MG63 (cell line): ENCODE results near the gene ANKHD1. TPM values are rescaled to one million over a fixed set of nuclear protein-coding genes. Genes with fewer than 3 reads are reported as not detected.
"Not testable (repeated sequence)": the region's sequence is repeated elsewhere in the genome, so short reads cannot be mapped to it uniquely, and the experiment has no call there.

Experiments used
- DNase-seq: peaks from one replicate; pipeline ENCODE4 v3.0.0-alpha.2; 2020
- H3K27me3 ChIP-seq: fragments of 250-450 bp; sonication (Bioruptor Pico); 2 replicates; pipeline ENCODE4 v1.5.1; 2020; ENCODE audit warnings: mild to moderate bottlenecking, moderate library complexity
- H3K36me3 ChIP-seq: fragments of 250-450 bp; sonication (Bioruptor Pico); 2 replicates; pipeline ENCODE4 v1.5.1; 2020; ENCODE audit warnings: mild to moderate bottlenecking, moderate library complexity
- H3K4me3 ChIP-seq: fragments of 250-450 bp; sonication (Bioruptor Pico); 2 replicates; pipeline ENCODE4 v1.5.1; 2020; ENCODE audit warnings: mild to moderate bottlenecking, moderate library complexity
- H3K9me3 ChIP-seq: fragments of 250-450 bp; sonication (Bioruptor Pico); 2 replicates; pipeline ENCODE4 v1.5.1; 2020; ENCODE audit warnings: mild to moderate bottlenecking, moderate library complexity
- total RNA-seq: library from RNA; depleted of rRNA; stranded (reverse); fragments of >200 nt; shearing (Covaris generic); gene quantifications from 2 replicates; pipeline ENCODE4 v1.2.3, GENCODE V29; 2014; ENCODE audit warnings: low replicate concordance

The ANKHD1 gene
- total RNA-seq, 1 experiment from 2014 or later = 38.6 TPM

DNA sequence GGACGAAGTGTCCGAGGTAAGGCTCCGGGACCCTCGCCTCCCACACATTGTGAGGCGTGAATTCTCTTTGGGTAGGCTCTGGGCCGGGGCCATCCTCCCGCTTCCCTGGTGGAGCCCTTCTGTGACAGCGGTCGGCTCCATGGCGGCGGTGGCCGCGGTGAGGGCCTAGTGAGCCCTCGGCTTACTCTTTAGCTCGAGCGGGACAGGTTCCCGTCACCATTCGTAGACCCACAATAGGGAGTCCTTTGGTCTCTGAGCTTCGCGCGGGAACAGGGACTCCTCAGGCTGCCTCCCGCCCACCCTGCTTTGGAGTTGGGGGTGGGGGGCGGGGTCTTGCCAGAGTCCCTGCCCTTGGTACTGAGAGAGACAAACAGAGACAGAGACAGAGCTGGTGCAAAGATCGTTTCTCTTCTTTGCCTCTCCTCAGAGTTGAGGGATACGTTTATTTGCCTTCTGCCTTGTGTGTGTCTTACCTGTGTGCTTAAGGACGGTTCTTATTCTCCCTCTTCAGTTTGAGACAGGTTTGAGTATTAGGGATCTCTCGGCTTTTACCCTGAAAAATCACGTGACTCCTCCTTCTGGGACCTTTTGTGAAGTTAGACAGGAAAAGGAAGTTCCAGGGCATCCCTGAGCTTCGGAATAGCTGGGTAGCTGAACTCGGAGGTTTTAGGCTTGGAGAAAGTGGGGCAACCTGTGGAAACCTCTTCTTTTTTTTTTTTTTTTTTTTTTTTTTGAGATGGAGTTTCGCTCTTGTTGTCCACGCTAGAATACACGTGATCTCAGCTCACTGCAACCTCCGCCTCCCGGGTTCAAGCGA lies 833 bp downstream of the ANKHD1 start:
- peak overlapping the region; percentile 94 for H3K4me3 ChIP-seq
- no peaks in the 10 kb centered on the region for H3K9me3 ChIP-seq
- H3K36me3 ChIP-seq = peaks cover 14% of the 10 kb centered on the region
- H3K27me3 ChIP-seq = no peaks in the 10 kb centered on the region
- DNase-seq = peak; percentile 58

DNA sequence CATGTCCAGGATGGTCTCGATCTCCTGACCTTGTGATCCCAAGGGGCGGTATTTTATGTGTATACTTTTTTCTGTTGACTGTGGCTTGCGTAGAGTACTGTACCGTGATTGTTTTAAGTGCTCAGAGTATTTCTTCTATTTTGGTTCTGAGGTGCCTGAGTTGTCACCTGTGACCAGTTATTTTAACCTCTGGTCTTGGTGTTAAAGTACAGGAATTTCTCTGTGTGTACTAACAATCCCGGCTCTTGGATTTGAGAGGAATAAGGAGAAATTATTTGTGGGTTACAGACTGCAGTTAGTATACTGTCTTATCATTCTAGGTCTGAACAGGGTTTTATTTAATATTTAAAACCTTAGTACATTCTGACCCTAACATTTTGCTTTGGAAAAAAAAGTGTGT lies 2.0 kb downstream of the ANKHD1 start:
- Histone ChIP-seq H3K36me3 (peaks cover 14% of the 10 kb centered on the region), H3K9me3 (no peaks in the 10 kb centered on the region), H3K27me3 (no peaks in the 10 kb centered on the region), H3K4me3 (peak overlapping the region; percentile 94)
- no peak for DNase-seq

- H3K36me3 ChIP-seq = peaks cover 10% of the 10 kb centered on the region
- H3K9me3 ChIP-seq = no peaks in the 10 kb centered on the region
- DNase-seq = no peak
- no peaks in the 10 kb centered on the region for H3K27me3 ChIP-seq
- no peak overlapping the region for H3K4me3 ChIP-seq
These were observed 7.2 kb downstream of the ANKHD1 start for GRCh38 chr5:140408750-140409241.

DNA sequence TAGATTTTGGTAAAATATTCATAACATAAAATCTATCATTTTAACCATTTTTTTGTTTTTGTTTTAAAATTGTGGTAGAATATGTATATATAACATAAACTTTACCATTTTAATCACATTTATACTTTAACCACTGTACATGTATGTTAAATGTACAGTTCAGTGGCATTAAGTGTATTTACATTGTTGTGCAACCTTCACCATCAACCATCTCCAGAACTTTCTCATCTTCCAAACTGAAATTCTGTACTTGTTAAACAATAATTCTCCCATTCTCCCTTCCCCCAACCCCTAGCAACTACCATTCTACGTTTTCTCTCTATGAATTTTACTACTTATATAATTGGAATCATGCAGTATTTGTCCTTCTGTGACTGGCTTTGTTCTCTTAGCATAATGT lies 11.6 kb downstream of the ANKHD1 start:
- no peak for DNase-seq

DNA sequence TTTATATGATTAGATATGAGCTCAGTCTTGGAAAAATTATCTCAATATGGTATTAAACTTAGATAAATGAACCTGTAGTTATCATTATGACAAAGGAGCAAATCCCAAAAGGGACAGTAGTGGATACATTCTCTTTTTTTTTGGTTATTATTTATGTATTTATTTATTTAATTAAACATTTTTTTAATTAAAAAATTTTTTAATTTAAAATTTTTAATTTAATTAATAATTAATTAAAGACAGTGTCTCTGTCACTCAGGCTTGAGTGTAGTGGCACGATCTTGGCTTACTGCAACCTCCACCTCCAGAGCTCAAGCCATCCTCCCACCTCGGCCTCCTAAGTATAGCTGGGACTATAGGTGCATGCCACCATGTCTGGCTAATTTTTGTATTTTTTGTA lies 15.6 kb downstream of the ANKHD1 start:
- no peak for DNase-seq
- Histone ChIP-seq H3K27me3 (no peaks in the 10 kb centered on the region), H3K36me3 (peaks cover 10% of the 10 kb centered on the region), H3K4me3 (no peak overlapping the region), H3K9me3 (no peaks in the 10 kb centered on the region)

More for the DNA sequence above, 11.6 kb downstream of the ANKHD1 start:
- Histone ChIP-seq H3K36me3 (peaks cover 10% of the 10 kb centered on the region), H3K4me3 (no peak overlapping the region), H3K27me3 (no peaks in the 10 kb centered on the region), H3K9me3 (no peaks in the 10 kb centered on the region)

GRCh38 chr5:140418862-140419520 lies 17.4 kb downstream of the ANKHD1 start:
- Histone ChIP-seq H3K4me3 (no peak overlapping the region), H3K36me3 (peaks cover 7% of the 10 kb centered on the region), H3K27me3 (no peaks in the 10 kb centered on the region), H3K9me3 (no peaks in the 10 kb centered on the region)
- no peak for DNase-seq

- no peak for DNase-seq
- H3K4me3 ChIP-seq = no peak overlapping the region
- H3K9me3 ChIP-seq = no peaks in the 10 kb centered on the region
- H3K36me3 ChIP-seq = no peaks in the 10 kb centered on the region; the same call in none of the 2 replicates
- no peaks in the 10 kb centered on the region for H3K27me3 ChIP-seq
These were observed 18.6 kb downstream of the ANKHD1 start for GRCh38 chr5:140420226-140420570.

DNA sequence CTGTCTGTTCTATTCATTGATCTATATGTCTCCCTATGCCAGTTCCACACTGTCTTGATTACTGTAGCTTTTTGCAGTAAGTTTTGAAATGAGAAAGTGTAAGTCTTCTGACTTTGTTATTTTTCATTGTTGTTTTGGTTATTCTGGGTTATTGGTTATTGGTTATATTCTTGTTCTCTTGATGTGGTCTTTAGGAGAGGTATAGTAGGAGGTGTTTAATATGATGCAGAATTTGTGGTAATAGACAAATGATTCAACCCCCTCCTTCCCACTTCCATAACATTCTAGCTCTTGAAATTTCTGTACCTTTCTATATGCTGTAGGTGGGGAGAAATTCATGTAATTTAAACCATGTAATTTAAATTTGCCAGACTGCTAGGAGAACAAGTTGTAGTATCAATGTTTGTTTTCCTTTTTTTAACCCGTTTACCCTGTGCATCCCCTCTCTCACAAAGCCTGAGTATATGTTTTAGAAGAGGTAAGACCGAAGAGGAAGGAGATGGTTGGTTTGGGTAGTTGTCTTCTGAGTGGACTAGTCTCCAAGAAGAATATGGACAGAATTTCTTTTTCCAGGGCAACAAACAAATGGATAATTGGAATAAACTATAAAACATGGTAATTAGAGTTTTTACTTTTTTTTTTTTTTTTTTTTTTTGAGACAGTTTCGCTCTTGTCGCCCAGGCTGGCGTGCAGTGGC lies 19.2 kb downstream of the ANKHD1 start:
- Histone ChIP-seq H3K4me3 (no peak overlapping the region), H3K36me3 (peaks cover 3% of the 10 kb centered on the region), H3K9me3 (no peaks in the 10 kb centered on the region), H3K27me3 (no peaks in the 10 kb centered on the region)
- no peak for DNase-seq

DNA sequence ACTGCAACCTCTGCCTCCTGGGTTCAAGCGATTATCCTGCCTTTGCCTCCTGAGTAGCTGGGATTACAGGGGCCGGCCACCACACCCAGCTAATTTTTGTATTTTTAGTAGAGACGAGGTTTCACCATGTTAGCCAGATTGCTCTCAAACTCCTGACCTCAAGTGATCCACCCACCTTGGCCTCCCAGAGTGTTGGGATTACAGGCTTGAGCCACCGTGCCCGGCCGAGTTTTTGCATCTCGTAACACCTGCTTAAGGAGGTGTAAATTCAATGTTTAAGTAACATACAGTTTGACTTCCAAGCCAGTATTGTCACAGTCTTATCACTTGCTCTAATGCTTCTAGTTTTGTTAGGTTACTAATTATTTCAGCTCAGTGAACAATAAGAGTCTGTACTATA lies 19.7 kb downstream of the ANKHD1 start:
- not testable (repeated sequence) for H3K36me3 ChIP-seq, H3K9me3 ChIP-seq, H3K4me3 ChIP-seq, DNase-seq, H3K27me3 ChIP-seq

GRCh38 chr5:140423609-140424008 lies 22.0 kb downstream of the ANKHD1 start:
- Histone ChIP-seq H3K9me3 (no peaks in the 10 kb centered on the region), H3K27me3 (no peaks in the 10 kb centered on the region), H3K36me3 (peaks cover 3% of the 10 kb centered on the region), H3K4me3 (no peak overlapping the region)
- no peak for DNase-seq

GRCh38 chr5:140424135-140424534 lies 22.5 kb downstream of the ANKHD1 start:
- Histone ChIP-seq H3K36me3 (peaks cover 3% of the 10 kb centered on the region), H3K27me3 (no peaks in the 10 kb centered on the region), H3K9me3 (no peaks in the 10 kb centered on the region), H3K4me3 (no peak overlapping the region)
- no peak for DNase-seq

DNA sequence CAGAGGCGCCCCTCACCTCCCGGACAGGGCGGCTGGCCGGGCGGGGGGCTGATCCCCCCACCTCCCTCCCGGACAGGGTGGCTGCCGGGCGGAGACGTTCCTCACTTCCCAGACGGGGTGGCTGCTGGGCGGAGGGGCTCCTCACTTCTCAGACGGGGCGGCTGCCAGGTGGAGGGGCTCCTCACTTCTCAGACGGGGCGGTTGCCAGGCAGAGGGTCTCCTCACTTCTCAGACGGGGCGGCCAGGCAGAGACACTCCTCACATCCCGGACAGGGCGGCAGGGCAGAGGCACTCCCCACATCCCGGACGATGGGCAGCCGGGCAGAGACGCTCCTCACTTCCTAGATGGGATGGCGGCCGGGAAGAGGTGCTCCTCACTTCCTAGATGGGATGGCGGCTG lies 26.1 kb downstream of the ANKHD1 start:
- not testable (repeated sequence) for H3K27me3 ChIP-seq, H3K36me3 ChIP-seq, H3K9me3 ChIP-seq, H3K4me3 ChIP-seq, DNase-seq

- Histone ChIP-seq H3K27me3 (no peaks in the 10 kb centered on the region), H3K4me3 (no peak overlapping the region), H3K36me3 (peaks cover 3% of the 10 kb centered on the region), H3K9me3 (no peaks in the 10 kb centered on the region)
- DNase-seq = no peak
These were observed 28.1 kb downstream of the ANKHD1 start for GRCh38 chr5:140429724-140430123.

DNA sequence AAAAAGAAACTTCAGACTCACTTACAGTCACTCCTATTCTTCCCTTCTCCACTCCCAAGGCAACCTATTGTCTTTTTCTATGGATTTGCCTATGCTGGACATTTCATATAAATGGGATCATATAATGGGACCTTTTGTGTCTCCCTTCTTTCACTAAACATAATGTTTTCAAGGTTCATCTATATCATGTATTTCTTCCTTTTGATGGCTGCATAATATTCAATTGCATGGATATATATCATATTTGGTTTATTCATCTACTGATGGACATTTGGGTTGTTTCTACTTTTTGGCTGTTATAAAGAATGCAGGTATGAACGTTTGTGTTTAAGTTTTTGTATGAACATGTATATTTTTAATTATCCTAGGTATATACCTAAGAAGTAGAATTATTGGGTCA lies 30.6 kb downstream of the ANKHD1 start:
- Histone ChIP-seq H3K27me3 (no peaks in the 10 kb centered on the region), H3K9me3 (no peaks in the 10 kb centered on the region), H3K4me3 (no peak overlapping the region), H3K36me3 (peaks cover 14% of the 10 kb centered on the region)
- no peak for DNase-seq

GRCh38 chr5:140432916-140433315 lies 31.3 kb downstream of the ANKHD1 start:
- Histone ChIP-seq H3K27me3 (no peaks in the 10 kb centered on the region), H3K4me3 (no peak overlapping the region), H3K36me3 (peaks cover 21% of the 10 kb centered on the region), H3K9me3 (no peaks in the 10 kb centered on the region)
- no peak for DNase-seq

DNA sequence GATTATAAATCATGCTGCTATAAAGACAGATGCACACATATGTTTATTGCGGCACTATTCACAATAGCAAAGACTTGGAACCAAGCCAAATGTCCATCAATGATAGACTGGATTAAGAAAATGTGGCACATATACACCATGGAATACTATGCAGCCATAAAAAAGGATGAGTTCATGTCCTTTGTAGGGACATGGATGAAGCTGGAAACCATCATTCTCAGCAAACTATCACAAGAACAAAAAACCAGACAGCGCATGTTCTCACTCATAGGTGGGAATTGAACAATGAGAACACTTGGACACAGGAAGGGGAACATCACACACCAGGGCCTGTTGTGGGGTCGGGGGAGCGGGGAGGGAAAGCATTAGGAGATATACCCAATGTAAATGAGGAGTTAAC lies 55.7 kb downstream of the ANKHD1 start:
- peaks cover 25% of the 10 kb centered on the region for H3K9me3 ChIP-seq
- H3K27me3 ChIP-seq, DNase-seq, H3K4me3 ChIP-seq: not testable (repeated sequence)
- peaks cover 70% of the 10 kb centered on the region for H3K36me3 ChIP-seq

GRCh38 chr5:140466981-140467742 lies 65.5 kb downstream of the ANKHD1 start:
- Histone ChIP-seq H3K36me3 (peaks cover 23% of the 10 kb centered on the region), H3K27me3 (no peaks in the 10 kb centered on the region), H3K4me3 (no peak overlapping the region), H3K9me3 (no peaks in the 10 kb centered on the region)
- no peak for DNase-seq
